Uterus (tissue), 4 donors: ENCODE measurements around the gene KCNQ1OT1. TPM values are rescaled to one million over a fixed set of nuclear protein-coding genes. Genes with fewer than 3 reads are reported as not detected.

Source experiments
- DNase-seq, 2 donors: peaks; one replicate each; pipeline ENCODE4 v3.0.0-alpha.2; 2019 to 2020
- H3K27ac ChIP-seq, 2 donors: fragments of 200-600 bp; sonication (generic); 1 replicate in 1 of 2; 2 replicates in 1 of 2; pipeline ENCODE4 v1.5.1; 2016 to 2018
- H3K27me3 ChIP-seq, 2 donors: fragments of 200-600 bp; sonication (generic); one replicate each; pipeline ENCODE4 v1.5.1; 2018 to 2019; ENCODE audit warnings: control low read depth in 1 of 2
- H3K36me3 ChIP-seq, 2 donors: fragments of 200-600 bp; sonication (generic); one replicate each; pipeline ENCODE4 v1.5.1; 2019; ENCODE audit warnings: control low read depth in 1 of 2
- H3K4me1 ChIP-seq, 2 donors: fragments of 200-600 bp; sonication (generic); one replicate each; pipeline ENCODE4 v1.5.1; 2018 to 2019; ENCODE audit warnings: control low read depth in 1 of 2
- H3K4me3 ChIP-seq, 2 donors: fragments of 200-600 bp; sonication (generic); 1 replicate in 1 of 2; 2 replicates in 1 of 2; pipeline ENCODE4 v1.5.1; 2018 to 2019; ENCODE audit warnings: mild to moderate bottlenecking in 1 of 2
- H3K9me3 ChIP-seq, 2 donors: fragments of 200-600 bp; sonication (generic); one replicate each; pipeline ENCODE4 v1.5.1; 2019; ENCODE audit warnings: control low read depth in 1 of 2
- CTCF ChIP-seq, 4 experiments: fragments of 200-600 bp in 2 of 4; fragments of 450-650 bp in 2 of 4; sonication (generic) in 2 of 4; IDR thresholded peaks; one replicate each; pipeline ENCODE4 v1.5.1; 2016 to 2019; ENCODE audit warnings: antibody characterized with exemption in 4 of 4, mild to moderate bottlenecking in 2 of 4, moderate library complexity in 1 of 4
- POLR2A ChIP-seq, 2 donors: fragments of 450-650 bp; IDR thresholded peaks; one replicate each; pipeline ENCODE4 v1.6.1; 2016; ENCODE audit warnings: antibody characterized with exemption in 2 of 2, mild to moderate bottlenecking in 1 of 2, moderate library complexity in 1 of 2
- intact Hi-C: fragments of 100-400 bp; cut with DNase I; formaldehyde crosslinking; loops from one replicate; pipeline ENCODE4 v1.15.1; 2023; ENCODE audit warnings: low total_unique reads
- total RNA-seq, 4 donors: library from RNA; depleted of rRNA in 3 of 4; stranded (reverse); fragments of >200 nt in 3 of 4; gene quantifications; one replicate each; pipeline versions ENCODE4 v1.1.0 to v1.2.4, GENCODE V29; 2014 to 2023
- donor health status: DM: yes; HTN: yes; CAD: no.

The KCNQ1OT1 gene
- total RNA-seq, 4 donors from 2014 or later, result 2.6 to 19.4 (median 10.9) TPM

- Histone ChIP-seq H3K27me3 (no peaks in the 10 kb centered on the region), H3K36me3 (no peaks in the 10 kb centered on the region), H3K4me1 (peaks cover 0 to 2% of the 10 kb centered on the region in 2 donors), H3K27ac (no peak overlapping the region), H3K9me3 (no peaks in the 10 kb centered on the region), H3K4me3 (no peak overlapping the region)
- TF ChIP-seq CTCF (IDR thresholded peaks at IDR 0.05), result no peak
- TF ChIP-seq POLR2A (IDR thresholded peaks at IDR 0.05), result no peak
- peak; percentile 13 to 19 for DNase-seq
- intact Hi-C loops, result loop anchor here (10.0 kb wide), 1 partner anchor 182 kb away; the partner anchor contains the start of gene CDKN1C
Observed at GRCh38 chr11:2702771-2703362, 3.1 kb upstream of the KCNQ1OT1 start.

GRCh38 chr11:2701898-2702434 lies 2.2 kb upstream of the KCNQ1OT1 start:
- intact Hi-C loops, result loop anchor here (10.0 kb wide), 1 partner anchor 183 kb away; the partner anchor contains the start of gene CDKN1C
- peak in 1 of 2 donors; percentile 4 for DNase-seq

GRCh38 chr11:2701230-2701629 lies 1.4 kb upstream of the KCNQ1OT1 start:
- peak in 1 of 2 donors; percentile 15 for DNase-seq
- Histone ChIP-seq H3K27ac (peak overlapping the region; percentile 93 to 95), H3K4me3 (no peak overlapping the region), H3K4me1 (no peaks in the 10 kb centered on the region), H3K9me3 (no peaks in the 10 kb centered on the region), H3K36me3 (no peaks in the 10 kb centered on the region), H3K27me3 (no peaks in the 10 kb centered on the region)
- no peak for TF ChIP-seq CTCF (IDR thresholded peaks at IDR 0.05)
- TF ChIP-seq POLR2A (IDR thresholded peaks at IDR 0.05), result no peak
- intact Hi-C loops, result loop anchor here (10.0 kb wide), 1 partner anchor 184 kb away; the partner anchor contains the start of gene CDKN1C

More at GRCh38 chr11:2701898-2702434, 2.2 kb upstream of the KCNQ1OT1 start:
- Histone ChIP-seq H3K36me3 (no peaks in the 10 kb centered on the region), H3K27ac (no peak overlapping the region), H3K4me3 (no peak overlapping the region), H3K9me3 (no peaks in the 10 kb centered on the region), H3K4me1 (no peaks in the 10 kb centered on the region), H3K27me3 (no peaks in the 10 kb centered on the region)
- TF ChIP-seq CTCF (IDR thresholded peaks at IDR 0.05), result no peak
- no peak for TF ChIP-seq POLR2A (IDR thresholded peaks at IDR 0.05)

- Histone ChIP-seq H3K27me3 (no peaks in the 10 kb centered on the region), H3K4me3 (peak overlapping the region; percentile 46 to 49), H3K27ac (peak overlapping the region; percentile 93 to 95), H3K9me3 (no peaks in the 10 kb centered on the region), H3K4me1 (no peaks in the 10 kb centered on the region), H3K36me3 (no peaks in the 10 kb centered on the region)
- peak; percentile 61 to 63 for DNase-seq
- TF ChIP-seq POLR2A (IDR thresholded peaks at IDR 0.05) (no peak), CTCF (IDR thresholded peaks at IDR 0.05) (no peak)
- intact Hi-C loops, result loop anchor here (10.0 kb wide), 1 partner anchor 184 kb away; the partner anchor contains the start of gene CDKN1C
Observed at GRCh38 chr11:2700415-2701211, 819 bp upstream of the KCNQ1OT1 start.

- intact Hi-C loops, result no loop called here
- peak overlapping the region; percentile 69 to 78 for H3K4me3 ChIP-seq
- H3K27me3 ChIP-seq, result no peaks in the 10 kb centered on the region
- peak; percentile 26 to 30 for DNase-seq
- TF ChIP-seq POLR2A (IDR thresholded peaks at IDR 0.05), result no peak
- TF ChIP-seq CTCF (IDR thresholded peaks at IDR 0.05), result no peak
- no peaks in the 10 kb centered on the region for H3K9me3 ChIP-seq
- H3K4me1 ChIP-seq, result no peaks in the 10 kb centered on the region
- H3K27ac ChIP-seq, result peak overlapping the region; percentile 83 to 84
- H3K36me3 ChIP-seq, result no peaks in the 10 kb centered on the region
Observed at GRCh38 chr11:2699185-2699530, 636 bp downstream of the KCNQ1OT1 start.
